Esophagus squamous epithelium (tissue), 5 donors: ENCODE results near the gene TSPAN5. TPM values are rescaled to one million over a fixed set of nuclear protein-coding genes. Genes with fewer than 3 reads are reported as not detected.

Experiments
- DNase-seq: peaks from one replicate; lab custom pipeline; 2025; lab: John Stamatoyannopoulos, UW
- H3K27ac ChIP-seq, 4 donors: fragments of 200-600 bp; sonication (generic); one replicate each; pipeline ENCODE4 v1.5.1; 2016 to 2019; ENCODE audit warnings: mild to moderate bottlenecking in 1 of 4
- H3K27me3 ChIP-seq, 4 donors: fragments of 200-600 bp; sonication (generic); 1 replicate in 3 of 4; 2 replicates in 1 of 4; pipeline versions ENCODE4 v1.5.1 to v1.6.0; 2017 to 2021; ENCODE audit warnings: antibody characterized with exemption in 1 of 4
- H3K36me3 ChIP-seq, 3 donors: fragments of 200-600 bp; sonication (generic); one replicate each; pipeline ENCODE4 v1.5.1; 2016 to 2019
- H3K4me1 ChIP-seq, 3 donors: fragments of 200-600 bp; sonication (generic); one replicate each; pipeline ENCODE4 v1.5.1; 2017 to 2019
- H3K4me3 ChIP-seq, 4 donors: fragments of 200-600 bp; sonication (generic); 1 replicate in 3 of 4; 2 replicates in 1 of 4; pipeline ENCODE4 v1.5.1; 2016 to 2019; ENCODE audit warnings: mild to moderate bottlenecking in 2 of 4, moderate library complexity in 1 of 4
- H3K9me3 ChIP-seq, 3 donors: fragments of 200-600 bp; sonication (generic); one replicate each; pipeline ENCODE4 v1.5.1; 2016 to 2019
- POLR2A ChIP-seq, 4 donors: fragments of 450-650 bp; IDR thresholded peaks; one replicate each; pipeline ENCODE4 v1.6.1; 2017; ENCODE audit warnings: antibody characterized with exemption in 4 of 4, mild to moderate bottlenecking in 4 of 4, moderate library complexity in 3 of 4
- WGBS, 2 donors: methylation state at CpG; one replicate each; pipeline ENCODE4 v1.1.5; 2018; 5-methylcytosine and 5-hydroxymethylcytosine counted together
- intact Hi-C: fragments of 100-400 bp; cut with DNase I; formaldehyde crosslinking; loops from one replicate; pipeline ENCODE4 v1.15.0; 2022
- total RNA-seq, 4 donors: library from RNA; depleted of rRNA; stranded (reverse); fragments of >200 nt; gene quantifications; one replicate each; pipeline ENCODE4 v1.1.0, GENCODE V29; 2016
- TF ChIP-seq, protein P1 (sequence below), 6 experiments: fragments of 450-650 bp in 4 of 6; fragments of 200-600 bp in 2 of 6; sonication (generic) in 2 of 6; IDR thresholded peaks; one replicate each; pipeline ENCODE4 v1.5.1; 2016 to 2019; ENCODE audit warnings: antibody characterized with exemption in 6 of 6, mild to moderate bottlenecking in 4 of 6, moderate library complexity in 4 of 6
- donor health status: DM: yes; HTN: yes; CAD: no.

The TSPAN5 gene
- total RNA-seq, 4 donors from 2014 or later = 10.9 to 19.0 (median 13.9) TPM

DNA sequence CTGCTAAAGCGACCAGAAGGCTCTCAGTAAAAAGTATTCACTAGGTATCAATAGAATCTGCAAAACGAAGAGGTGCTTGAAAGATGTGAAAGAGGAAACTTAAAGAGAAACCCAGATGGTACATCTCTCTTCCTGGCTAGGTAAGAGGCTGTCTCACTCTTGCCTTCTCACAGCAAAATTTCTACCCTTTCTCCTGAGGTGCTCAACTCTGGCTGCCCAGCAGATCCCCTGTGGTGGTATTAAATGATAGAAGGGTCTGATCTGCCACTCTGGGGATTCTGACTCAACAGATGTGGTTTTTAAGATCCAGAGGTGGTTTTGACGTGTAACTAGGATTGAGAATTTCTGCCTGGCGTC is 14.9 kb upstream of the TSPAN5 start:
- intact Hi-C loops = no loop called here
- Histone ChIP-seq H3K27me3 (no peaks in the 10 kb centered on the region), H3K4me1 (no peaks in the 10 kb centered on the region), H3K9me3 (no peaks in the 10 kb centered on the region), H3K27ac (no peak overlapping the region), H3K36me3 (no peaks in the 10 kb centered on the region), H3K4me3 (no peak overlapping the region)
- DNase-seq = no peak
- no peak for TF ChIP-seq POLR2A (IDR thresholded peaks at IDR 0.05)
- TF ChIP-seq, protein P1, sequence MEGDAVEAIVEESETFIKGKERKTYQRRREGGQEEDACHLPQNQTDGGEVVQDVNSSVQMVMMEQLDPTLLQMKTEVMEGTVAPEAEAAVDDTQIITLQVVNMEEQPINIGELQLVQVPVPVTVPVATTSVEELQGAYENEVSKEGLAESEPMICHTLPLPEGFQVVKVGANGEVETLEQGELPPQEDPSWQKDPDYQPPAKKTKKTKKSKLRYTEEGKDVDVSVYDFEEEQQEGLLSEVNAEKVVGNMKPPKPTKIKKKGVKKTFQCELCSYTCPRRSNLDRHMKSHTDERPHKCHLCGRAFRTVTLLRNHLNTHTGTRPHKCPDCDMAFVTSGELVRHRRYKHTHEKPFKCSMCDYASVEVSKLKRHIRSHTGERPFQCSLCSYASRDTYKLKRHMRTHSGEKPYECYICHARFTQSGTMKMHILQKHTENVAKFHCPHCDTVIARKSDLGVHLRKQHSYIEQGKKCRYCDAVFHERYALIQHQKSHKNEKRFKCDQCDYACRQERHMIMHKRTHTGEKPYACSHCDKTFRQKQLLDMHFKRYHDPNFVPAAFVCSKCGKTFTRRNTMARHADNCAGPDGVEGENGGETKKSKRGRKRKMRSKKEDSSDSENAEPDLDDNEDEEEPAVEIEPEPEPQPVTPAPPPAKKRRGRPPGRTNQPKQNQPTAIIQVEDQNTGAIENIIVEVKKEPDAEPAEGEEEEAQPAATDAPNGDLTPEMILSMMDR (IDR thresholded peaks at IDR 0.05) = no peak
- 69% methylated on average over 4 of the region's 4 CpGs for WGBS, 2 donors

DNA sequence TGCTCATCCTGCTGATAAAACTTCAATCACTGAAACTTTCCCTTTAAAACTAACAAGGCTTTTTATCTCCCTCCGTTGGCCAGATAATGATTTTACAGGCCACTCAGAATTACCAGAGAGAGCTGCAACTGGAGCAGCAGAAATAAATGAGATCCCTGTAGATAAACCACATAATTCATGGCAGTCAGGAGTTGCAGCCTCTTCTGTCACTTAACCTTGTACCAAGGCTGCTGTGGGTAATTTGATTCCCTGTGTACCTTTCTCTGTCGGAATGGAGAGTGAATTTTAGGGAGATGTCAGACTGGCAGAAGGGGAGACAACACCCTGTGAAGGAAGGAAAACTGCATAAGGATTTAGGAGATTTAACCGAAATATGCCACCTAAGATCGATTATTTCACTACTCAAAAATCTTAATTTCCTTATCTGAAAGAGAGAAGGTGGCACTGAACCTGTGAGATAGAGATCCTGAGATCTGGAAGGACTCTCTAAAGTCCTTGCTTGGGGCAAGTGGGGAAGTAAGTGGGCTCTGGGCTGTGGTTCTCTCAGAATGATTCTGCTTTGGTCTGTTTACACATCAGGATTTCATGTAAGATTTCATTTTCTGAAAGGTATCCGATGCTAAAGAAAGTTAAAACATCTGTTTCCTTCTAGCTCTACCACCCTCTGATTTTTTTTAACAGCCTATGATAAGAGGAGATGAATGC is 14.3 kb upstream of the TSPAN5 start:
- no peaks in the 10 kb centered on the region for H3K36me3 ChIP-seq
- no peaks in the 10 kb centered on the region for H3K4me1 ChIP-seq
- DNase-seq = no peak
- intact Hi-C loops = no loop called here
- H3K9me3 ChIP-seq = no peaks in the 10 kb centered on the region
- 58 to 65% methylated on average over 5 of the region's 5 CpGs for WGBS, 2 donors
- no peak overlapping the region for H3K4me3 ChIP-seq
- H3K27ac ChIP-seq = no peak overlapping the region
- no peaks in the 10 kb centered on the region for H3K27me3 ChIP-seq
- TF ChIP-seq, protein P1 (IDR thresholded peaks at IDR 0.05) = no peak
- TF ChIP-seq POLR2A (IDR thresholded peaks at IDR 0.05) = no peak

DNA sequence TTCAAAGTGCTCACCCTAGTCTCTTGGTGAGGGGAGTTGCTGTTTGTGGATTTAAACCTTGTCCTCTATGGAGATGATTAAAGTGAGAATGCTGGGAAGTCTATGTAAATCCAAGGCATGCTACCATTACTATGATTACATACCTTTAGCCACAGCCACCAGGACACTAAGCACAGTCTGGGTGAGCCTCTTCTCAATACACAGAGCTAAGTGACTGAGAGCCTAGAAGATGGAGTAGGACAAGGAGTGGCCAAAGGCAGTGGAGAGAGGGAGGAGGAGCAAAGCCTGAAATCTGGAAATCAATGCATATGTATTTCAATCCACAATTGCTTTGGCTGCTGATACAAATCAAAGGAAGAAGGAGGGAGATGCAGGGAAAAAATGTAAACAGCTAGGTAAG is 12.7 kb upstream of the TSPAN5 start:
- intact Hi-C loops = no loop called here
- TF ChIP-seq, protein P1 (IDR thresholded peaks at IDR 0.05) = no peak
- TF ChIP-seq POLR2A (IDR thresholded peaks at IDR 0.05) = no peak
- H3K36me3 ChIP-seq = no peaks in the 10 kb centered on the region

DNA sequence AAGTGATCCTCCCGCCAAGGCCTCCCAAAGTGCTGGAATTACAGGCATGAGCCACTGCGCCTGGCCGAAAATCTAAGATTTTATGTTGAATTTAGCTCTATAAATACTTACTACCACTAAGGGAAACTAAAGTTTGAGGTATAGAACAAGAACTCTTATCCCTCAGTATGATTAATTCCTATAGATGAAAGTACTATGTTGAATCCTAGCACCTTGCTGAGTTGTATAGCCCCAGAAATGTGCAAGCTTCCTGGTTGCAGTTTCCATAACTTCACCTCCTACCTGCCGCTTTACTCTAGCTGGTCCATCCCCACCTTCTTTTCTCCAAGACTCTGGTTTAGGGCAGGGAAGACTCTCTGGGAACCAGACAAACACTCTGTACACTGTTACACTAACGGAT is 11.8 kb upstream of the TSPAN5 start:
- no peak overlapping the region for H3K4me3 ChIP-seq
- H3K36me3 ChIP-seq = no peaks in the 10 kb centered on the region
- intact Hi-C loops = no loop called here
- DNase-seq = no peak
- no peaks in the 10 kb centered on the region for H3K9me3 ChIP-seq
- TF ChIP-seq, protein P1 (IDR thresholded peaks at IDR 0.05) = no peak
- no peak for TF ChIP-seq POLR2A (IDR thresholded peaks at IDR 0.05)
- H3K4me1 ChIP-seq = no peaks in the 10 kb centered on the region
- 89 to 95% methylated on average over 5 of the region's 5 CpGs for WGBS, 2 donors
- H3K27ac ChIP-seq = no peak overlapping the region
- H3K27me3 ChIP-seq = no peaks in the 10 kb centered on the region

More for the DNA sequence above, 12.7 kb upstream of the TSPAN5 start:
- no peaks in the 10 kb centered on the region for H3K27me3 ChIP-seq
- no peak overlapping the region for H3K27ac ChIP-seq
- H3K4me1 ChIP-seq = no peaks in the 10 kb centered on the region
- H3K9me3 ChIP-seq = no peaks in the 10 kb centered on the region
- DNase-seq = no peak
- no peak overlapping the region for H3K4me3 ChIP-seq

DNA sequence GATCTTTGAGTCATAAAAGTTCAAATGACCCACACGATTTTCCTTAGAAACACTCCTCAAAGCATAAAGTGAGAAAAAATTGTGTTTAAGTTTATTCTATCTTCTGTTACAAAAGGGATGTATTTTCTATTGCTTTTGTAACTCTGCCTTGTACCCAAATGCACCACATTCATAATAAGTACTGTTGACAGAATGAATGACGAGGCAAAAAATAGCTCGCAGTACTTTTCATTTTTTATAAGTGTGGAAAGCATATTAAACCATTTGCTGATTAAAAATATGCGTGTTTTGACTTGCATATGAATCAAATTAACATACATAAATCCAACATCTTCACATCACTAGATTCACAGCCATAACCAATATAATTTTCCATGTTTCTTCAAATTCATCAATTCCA is 11.2 kb upstream of the TSPAN5 start:
- 55 to 74% methylated on average over 4 of the region's 4 CpGs for WGBS, 2 donors
- DNase-seq = no peak
- intact Hi-C loops = no loop called here

More for the DNA sequence above, 11.2 kb upstream of the TSPAN5 start:
- Histone ChIP-seq H3K27me3 (no peaks in the 10 kb centered on the region), H3K27ac (no peak overlapping the region), H3K4me1 (no peaks in the 10 kb centered on the region), H3K9me3 (no peaks in the 10 kb centered on the region), H3K4me3 (no peak overlapping the region), H3K36me3 (no peaks in the 10 kb centered on the region)
- TF ChIP-seq POLR2A (IDR thresholded peaks at IDR 0.05) = no peak
- TF ChIP-seq, protein P1 (IDR thresholded peaks at IDR 0.05) = no peak
